GM12865 (cell line): ENCODE data around the gene SERPINA12.

ENCODE experiments used
- DNase-seq: peaks from one replicate; pipeline ENCODE4 v3.0.0; 2010; ENCODE audit warnings: low read depth
- H3K4me3 ChIP-seq: 2 replicates; pipeline ENCODE4 v1.5.1; 2011; ENCODE audit warnings: mild to moderate bottlenecking, low read depth, low read length, control low read depth
- CTCF ChIP-seq: IDR thresholded peaks from 2 replicates; pipeline ENCODE4 v1.5.1; 2011; ENCODE audit warnings: low read length, control low read depth, low read depth, inconsistent platforms; ENCODE audit not compliant: insufficient read depth; ENCODE audit errors: missing control alignments

SERPINA12 gene

GRCh38 chr14:94474581-94475031 lies 34.7 kb downstream of the SERPINA12 start:
- DNase-seq: no peak
- TF ChIP-seq CTCF: no peak
- H3K4me3 ChIP-seq: no peak overlapping the region

GRCh38 chr14:94473666-94474410 lies 35.4 kb downstream of the SERPINA12 start:
- TF ChIP-seq CTCF: no peak
- DNase-seq: no peak
- H3K4me3 ChIP-seq: no peak overlapping the region

GRCh38 chr14:94472842-94473241 lies 36.4 kb downstream of the SERPINA12 start:
- TF ChIP-seq CTCF: no peak

GRCh38 chr14:94471045-94471444 lies 38.2 kb downstream of the SERPINA12 start:
- no peak for DNase-seq
- TF ChIP-seq CTCF: no peak
- H3K4me3 ChIP-seq: no peak overlapping the region

More at GRCh38 chr14:94472842-94473241, 36.4 kb downstream of the SERPINA12 start:
- H3K4me3 ChIP-seq: no peak overlapping the region
- no peak for DNase-seq

GRCh38 chr14:94470311-94470710 lies 39.0 kb downstream of the SERPINA12 start:
- DNase-seq: no peak
- no peak for TF ChIP-seq CTCF
- H3K4me3 ChIP-seq: no peak overlapping the region

- no peak for DNase-seq
- TF ChIP-seq CTCF: no peak
- H3K4me3 ChIP-seq: no peak overlapping the region
Observed at GRCh38 chr14:94469261-94469660, 40.0 kb downstream of the SERPINA12 start.
